Activated T-cell treated with anti-CD3 and anti-CD28 coated beads, Interleukin-2, amount 50 U/mL, for 1 hour (primary cell): ENCODE measurements around the gene B3GALT6.

ENCODE experiments used
- DNase-seq: peaks from one replicate; pipeline ENCODE4 v3.0.0-alpha.2; 2020

Gene B3GALT6

DNA sequence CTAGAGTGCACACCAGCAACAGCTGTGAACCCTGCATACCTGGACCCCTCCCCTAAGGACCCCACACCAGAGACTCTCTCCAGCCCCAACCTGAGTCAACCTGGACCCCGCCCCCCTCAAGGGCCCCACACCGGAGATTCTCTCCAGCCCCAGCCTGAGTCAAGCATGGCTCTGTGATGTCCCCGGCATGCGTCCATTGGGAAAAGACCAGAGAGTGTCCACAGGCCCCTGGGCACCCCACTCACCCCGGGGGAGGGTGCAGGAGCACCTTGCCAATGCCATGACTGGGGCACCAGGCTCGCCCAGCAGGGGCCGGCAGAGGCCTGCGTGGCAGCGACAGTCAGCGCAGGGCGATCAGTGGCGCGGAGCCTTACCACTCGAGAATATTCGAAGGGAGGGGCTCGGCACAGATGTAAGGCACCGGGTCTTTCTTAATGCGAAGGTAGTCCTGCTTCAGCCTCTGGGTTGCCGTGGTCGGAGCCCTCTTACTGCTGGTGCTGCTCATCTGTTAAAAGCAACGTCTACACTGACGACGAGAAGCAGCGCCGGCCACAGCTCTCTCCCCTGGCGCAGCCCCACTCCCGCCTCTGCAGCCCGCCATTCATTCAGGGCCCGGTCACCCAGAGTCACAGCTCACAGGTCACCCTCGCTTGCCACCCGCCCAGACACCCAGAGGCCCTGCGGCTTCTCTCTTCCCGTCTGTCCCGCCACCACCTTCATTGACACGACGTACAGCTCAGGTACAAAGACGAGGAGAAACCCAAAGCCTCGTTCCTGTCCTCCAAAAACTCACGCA lies 35.6 kb downstream of the B3GALT6 start:
- no peak for DNase-seq

DNA sequence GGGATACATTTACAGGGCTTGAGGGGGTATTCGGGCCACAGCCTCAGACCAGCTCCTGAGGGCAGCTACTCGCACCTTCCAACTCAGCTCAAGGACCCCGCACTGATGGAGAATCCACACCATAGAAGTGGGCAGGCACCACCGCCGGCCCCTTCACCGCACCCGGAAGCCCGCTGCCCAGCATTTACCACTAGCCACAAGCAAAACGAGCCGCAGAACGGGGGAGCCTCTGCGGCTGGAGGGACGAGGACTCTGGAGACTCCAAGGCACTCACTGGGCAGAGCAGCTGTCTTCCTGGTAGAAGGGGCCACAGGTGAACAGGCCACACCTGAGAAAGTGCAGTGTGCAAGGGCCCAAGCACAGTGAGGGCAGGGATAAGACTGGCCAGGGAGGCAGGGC lies 36.2 kb downstream of the B3GALT6 start:
- DNase-seq = no peak

DNA sequence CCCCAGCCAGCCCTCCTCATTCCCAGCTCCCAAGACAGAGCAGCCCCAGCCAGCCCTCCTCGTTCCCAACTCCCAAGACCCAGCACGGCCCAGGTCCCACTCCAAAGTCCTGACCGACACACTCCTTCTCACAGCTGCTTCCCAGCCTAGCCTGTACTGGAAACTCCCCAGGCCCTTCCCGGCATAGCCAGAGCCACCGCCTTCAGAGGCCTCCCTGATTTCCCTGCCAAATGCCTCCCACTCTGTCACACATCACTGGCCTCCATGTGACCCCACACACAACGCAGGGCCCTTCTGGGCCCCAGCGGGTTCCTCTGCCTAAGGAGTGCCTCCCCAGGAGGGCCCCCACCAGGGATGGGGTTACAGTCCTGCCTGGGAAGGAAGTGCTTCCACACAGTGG lies 38.8 kb downstream of the B3GALT6 start:
- DNase-seq = no peak

DNA sequence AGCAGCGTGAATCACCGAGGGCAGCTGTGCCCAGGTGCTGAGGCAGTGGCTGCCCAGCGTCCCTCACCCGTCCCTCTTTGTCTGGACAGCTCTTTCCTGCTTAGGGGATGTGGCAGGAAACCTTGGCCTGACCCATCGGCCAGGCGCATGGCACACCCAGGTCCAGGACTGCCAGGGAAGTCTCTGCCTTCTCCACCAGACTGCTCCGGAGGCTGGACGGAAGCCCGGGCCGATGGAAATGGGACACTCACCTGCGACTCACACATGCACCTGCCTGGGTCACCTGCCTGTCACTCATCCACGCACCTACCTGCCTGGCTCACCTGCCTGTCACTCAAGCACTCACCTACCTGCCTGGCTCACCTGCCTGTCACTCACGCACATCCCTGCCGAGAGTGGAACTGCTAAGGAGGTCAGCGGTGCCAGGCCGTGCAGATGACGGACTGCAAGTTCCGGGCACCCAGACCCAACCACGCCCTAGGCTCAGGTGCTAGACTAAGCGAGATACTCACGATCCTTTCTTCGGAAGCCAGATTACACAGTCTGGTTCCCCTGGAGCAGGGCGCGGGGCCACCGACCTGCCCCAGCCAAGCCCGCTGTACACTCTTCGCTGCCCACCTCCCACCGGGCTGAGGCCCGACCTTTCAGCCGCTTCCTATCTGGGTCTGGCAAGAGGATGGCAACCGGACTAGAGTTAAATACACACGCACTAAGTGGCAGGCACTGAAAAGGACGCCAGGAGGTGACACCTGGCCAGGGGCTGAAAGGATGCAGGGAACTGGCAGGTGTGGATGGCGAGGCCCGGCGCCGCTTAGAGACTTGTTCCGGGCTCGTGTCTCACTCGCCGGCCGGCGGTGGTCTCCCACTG lies 40.5 kb downstream of the B3GALT6 start:
- DNase-seq = no peak

DNA sequence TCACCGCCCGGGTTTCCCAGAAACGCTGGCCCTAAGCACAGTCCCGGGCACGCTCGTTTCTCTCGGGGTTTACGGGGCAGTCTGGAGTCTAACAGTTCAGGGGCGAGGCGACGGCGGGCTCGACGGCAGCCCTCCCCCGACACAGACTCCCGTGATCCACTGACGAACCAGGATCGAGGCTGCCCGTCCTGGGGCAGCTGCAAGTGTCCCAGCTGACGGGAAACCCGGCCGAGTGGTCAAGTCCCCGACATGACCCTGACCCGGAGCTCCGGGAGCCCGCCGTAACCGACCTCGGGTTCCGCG lies 41.1 kb downstream of the B3GALT6 start:
- peak; percentile 40 for DNase-seq

DNA sequence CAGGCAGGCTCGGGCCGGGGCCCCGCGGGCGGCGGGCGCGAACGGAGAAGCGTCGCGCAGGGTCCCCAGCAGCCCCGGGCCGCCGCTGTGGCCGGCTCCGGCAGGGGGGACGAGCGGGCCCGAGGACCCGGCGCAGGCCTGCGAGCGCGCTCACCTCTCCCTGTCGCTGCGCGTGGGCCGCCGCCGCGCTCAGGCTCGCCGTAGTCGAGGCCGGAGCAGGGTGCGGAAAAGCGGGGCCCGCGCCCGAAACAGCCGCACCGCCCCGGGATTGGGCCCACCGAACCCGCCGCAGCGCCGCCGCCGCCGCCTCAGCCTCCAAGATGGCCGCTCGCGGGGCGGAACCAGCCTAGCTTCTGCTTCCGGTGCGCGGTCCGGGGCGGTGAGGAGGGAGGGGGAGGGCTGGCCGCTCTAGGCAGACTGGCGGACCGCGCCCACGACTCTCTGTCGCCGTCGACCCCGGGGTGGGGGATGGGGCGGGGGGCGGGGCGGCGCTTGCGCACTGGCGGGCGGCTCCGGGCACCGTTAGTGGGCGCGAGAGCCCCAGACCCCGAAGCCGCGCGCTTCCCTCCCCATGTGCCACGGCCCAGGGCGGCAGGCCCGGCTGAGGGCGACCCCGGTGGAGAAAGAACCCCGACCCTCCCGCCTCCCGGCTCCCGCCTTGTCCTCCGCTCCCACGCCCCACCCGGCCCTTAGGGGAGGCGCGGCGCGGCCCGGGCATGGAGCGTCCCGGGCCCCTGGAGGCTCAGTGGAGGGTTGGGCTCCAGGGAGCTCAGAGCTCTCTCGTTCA lies 41.7 kb downstream of the B3GALT6 start, which contains the start of gene UBE2J2:
Gene UBE2J2 (minus strand): TSS at position 343 of the 787 bp plus-strand sequence. CDS start 5,862 bp downstream, outside the sequence.
- DNase-seq = peak; percentile 92

DNA sequence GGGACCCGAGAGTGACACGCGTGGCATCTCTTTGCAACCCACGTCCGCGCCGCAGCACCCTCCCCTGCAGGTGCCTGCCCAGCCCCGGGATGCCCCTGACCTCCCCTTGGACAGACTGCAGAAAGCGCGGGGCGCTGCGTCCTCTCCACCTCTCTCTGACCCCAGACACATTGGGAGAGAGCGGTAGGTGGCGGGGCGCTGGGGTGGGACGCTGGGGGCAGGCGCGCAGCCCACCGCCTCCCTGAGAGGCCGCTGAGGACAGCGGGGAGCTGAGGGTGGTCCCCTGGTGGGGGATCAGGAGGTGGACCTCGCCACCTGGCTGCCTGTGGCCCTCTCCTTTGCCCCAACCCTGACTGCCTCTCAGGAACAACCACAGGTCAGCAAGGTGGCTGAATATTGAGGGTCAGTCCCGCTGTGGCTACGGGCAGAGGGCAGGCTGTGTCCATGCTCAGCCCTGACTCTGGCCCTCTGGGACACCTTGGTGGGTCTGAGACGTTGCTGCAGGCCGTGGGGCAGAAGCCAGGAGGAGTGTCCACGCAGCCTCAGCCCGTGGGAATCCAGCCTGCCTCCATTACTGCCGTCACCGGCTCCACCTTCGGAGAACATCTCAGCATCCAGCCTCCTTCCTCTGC lies 42.4 kb downstream of the B3GALT6 start:
- no peak for DNase-seq

DNA sequence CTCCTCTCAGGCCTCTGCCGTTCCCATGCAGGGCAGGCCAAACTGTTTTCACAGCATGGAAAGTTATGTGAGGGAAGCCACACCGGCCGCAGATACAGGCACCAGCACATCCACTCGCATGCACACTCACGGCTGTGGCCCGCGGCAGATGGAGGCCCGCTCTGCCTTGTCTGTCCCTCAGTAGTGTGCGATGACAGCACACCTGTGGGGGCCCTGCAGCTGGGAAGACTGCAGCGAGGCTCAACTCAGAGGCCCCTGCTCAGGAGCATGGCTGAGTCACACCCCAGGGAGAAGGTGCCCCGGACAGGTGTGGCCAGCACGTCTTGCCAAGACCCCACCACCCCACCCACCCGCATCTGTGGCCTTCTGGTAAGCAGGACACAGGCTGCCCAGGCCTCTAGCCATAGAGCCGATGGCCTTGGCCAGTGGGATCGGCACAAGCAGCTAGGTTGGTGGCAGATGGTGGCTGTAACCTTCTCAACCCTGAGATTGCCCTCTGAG lies 42.9 kb downstream of the B3GALT6 start:
- no peak for DNase-seq

DNA sequence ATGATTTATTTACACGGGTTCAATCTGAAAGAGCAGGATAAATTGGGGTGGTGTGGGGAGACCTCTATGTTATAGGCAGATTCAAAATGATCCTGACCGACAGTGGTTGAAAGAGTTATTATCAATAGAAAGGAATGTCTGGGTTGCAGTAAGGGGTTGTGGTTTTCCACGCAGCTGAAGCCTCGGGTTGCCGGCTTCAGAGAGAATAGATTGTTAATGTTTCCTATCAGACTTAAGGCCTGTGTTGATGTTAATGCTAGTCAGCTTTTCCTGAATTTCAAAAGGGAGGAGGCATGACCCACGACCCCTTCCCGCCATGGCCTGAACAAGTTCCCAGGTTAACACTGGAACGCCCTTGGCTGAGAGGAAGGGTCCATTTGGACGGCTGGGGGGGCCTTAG lies 43.8 kb downstream of the B3GALT6 start:
- DNase-seq = no peak

DNA sequence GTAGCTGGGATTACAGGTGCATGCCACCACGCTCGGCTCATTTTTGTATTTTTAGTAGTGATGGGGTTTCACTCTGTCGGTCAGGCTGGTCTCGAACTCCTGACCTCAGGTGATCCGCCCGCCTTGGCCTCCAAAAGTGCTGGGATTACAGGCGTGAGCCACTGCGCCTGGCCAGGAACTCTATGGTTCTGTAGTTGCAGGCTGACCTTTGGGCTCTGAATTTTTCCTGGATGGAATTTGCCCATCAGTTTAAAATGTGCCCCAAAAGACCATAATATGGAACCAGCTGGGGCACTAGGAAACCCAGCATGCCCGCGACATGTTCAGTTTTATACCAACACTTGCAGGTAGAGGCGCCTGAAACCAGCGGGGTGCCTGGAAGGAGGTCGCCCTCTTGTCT lies 46.6 kb downstream of the B3GALT6 start:
- DNase-seq = no peak

DNA sequence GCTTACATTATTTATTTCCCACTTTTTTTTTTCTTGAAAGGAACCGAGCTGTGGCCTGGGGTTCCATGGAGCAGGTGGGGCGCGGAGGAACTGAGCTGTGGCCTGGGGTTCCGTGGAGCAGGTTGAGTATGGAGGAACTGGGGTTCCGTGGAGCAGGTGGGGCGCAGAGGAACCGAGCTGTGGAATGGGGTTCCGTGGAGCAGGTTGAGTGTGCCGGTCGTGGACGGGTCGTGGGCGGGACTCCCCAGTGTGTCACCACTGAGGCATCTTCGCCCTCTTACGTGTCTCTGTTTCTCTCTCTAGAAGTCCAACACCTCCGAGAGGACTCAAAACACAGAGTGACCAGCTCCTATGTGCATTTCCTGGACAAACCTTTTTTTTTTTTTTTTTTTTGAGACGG lies 47.0 kb downstream of the B3GALT6 start:
- DNase-seq = no peak

DNA sequence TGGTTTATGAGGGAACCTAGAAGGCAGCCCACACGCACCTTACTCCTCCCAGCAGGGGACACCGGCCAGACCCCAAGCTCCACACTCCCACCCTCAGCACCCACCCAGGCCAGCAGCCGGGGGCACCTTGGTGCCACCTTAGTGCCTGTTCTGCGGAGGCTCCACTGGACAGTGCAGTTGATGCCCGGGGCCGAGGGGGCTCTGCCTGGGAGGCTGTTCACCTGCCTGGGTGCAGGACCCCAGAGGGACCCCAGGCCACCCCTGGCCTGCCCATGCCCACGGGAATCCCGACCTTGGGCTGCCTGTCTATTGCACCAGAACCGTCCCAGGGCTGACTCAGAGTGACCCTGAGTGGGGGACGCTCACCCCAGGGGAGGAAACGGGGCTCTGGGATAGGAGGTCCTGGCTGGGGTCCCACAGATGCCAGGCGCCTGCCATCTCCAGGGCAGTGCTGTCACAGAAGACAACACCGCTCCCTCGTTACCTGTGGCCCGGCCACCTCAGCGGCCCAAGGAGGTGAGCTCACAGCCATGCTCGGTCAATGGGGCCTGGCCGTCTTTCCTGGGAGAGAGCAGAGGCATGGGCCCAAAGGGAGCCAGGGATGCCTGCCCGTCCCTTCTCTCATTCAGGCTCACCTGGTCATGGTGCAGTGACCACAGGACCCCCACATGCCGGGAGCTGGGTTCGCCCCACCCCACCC lies 48.9 kb downstream of the B3GALT6 start:
- DNase-seq = no peak

DNA sequence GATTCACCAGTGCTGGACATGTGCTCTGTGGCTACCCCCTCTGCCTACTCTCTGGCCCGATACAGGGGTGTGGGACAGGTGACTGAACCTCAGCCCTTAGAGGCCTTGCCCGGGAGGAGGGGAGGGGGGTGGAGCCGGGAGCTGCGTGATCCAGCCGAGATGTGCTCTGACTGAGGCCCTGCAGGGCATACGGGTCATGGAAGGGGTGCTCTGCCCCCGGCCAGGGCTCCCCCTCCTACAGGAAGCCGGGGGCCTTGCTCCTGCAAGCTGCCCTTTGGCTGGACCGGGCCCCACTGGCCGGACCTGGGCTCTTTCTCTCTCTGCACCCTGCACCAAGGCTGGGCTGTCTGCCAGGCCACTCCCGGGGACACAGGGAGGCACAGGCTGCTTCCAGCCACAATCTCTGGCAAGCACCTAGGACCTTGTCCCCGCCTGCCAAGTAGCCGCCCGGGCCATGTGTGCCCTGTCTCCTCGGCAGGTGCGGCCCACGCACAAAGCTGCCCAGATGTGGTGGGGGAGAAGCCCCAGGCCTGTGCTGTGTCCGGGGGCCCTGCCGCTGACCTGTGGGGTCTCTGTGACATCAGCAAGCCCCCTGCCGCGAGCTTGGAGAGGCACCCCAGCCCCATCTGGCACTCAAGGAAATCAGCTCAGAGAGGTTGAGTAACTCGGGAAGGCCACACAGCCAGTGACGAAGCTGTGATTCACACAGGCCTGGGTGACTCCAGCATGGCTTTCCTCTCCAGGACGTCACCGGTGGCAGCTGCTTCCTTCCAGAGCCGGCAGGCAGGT lies 49.7 kb downstream of the B3GALT6 start:
- no peak for DNase-seq

DNA sequence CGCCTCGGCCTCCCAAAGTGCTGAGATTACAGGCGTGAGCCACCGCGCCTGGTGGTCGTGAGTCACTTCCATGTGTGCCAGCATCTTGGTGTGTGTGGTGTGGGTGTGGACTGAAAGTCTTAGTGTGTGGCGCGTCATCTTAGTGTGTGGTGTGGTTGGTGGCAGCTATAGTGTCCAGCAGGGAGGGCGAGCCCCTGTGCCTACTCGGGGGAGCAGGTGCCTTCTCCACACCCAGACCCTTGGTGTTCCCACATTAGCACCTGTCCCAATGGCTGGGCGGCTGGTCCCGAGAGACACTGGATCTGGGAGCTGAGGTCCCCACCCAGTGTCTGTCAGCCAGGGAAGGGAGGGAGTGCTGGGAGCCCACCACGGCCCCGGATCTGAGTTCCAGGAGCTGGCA lies 51.0 kb downstream of the B3GALT6 start:
- no peak for DNase-seq

DNA sequence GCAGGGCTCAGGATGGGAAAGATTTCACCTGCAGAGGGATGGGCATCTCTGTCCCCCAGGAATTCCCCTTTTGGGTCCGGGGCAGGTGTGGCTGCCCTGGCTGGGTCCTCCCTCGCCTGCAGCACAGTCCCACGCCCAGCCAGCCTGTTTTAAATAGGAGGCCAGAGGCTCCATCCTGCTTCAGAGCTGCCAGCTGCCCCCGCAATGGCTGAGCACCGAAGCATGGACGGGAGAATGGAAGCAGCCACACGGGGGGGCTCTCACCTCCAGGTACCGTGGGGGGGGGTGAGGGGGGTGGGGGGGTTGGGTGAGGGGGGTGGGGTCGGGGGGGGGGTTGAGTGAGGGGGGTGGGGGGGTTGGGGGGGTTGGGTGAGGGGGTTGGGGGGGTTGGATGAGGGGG lies 51.8 kb downstream of the B3GALT6 start:
- DNase-seq = no peak
